Right lobe of liver (tissue), 6 donors: Measurements from ENCODE around the gene DCTPP1. TPM values are rescaled to one million over a fixed set of nuclear protein-coding genes. Genes with fewer than 3 reads are reported as not detected.
A peak's percentile ranks its signal among the peaks of the same experiment; 100 is the strongest.

Experiments
- ATAC-seq, 4 donors: fragments of 200-7000 bp; cut with Tn5 transposase; one replicate each; pipeline ENCODE4 v1.9.1; 2020; ENCODE audit warnings: mild to moderate bottlenecking in 4 of 4, moderate library complexity in 4 of 4
- DNase-seq, 3 donors: peaks; one replicate each; pipeline ENCODE4 v3.0.0-alpha.2; 2020
- H3K27ac ChIP-seq, 3 donors: fragments of 200-600 bp; one replicate each; pipeline ENCODE4 v1.8.0; 2022
- H3K27me3 ChIP-seq, 2 donors: fragments of 200-600 bp; one replicate each; pipeline ENCODE4 v1.8.0; 2022
- H3K36me3 ChIP-seq, 4 donors: fragments of 200-600 bp; sonication (generic) in 1 of 4; one replicate each; pipeline versions ENCODE4 v1.5.1 to v1.8.0; 2017 to 2022; ENCODE audit warnings: control low read depth in 1 of 4
- H3K4me1 ChIP-seq, 4 donors: fragments of 200-600 bp; sonication (generic) in 1 of 4; one replicate each; pipeline versions ENCODE4 v1.5.1 to v1.8.0; 2017 to 2022; ENCODE audit warnings: control low read depth in 1 of 4
- H3K4me3 ChIP-seq, 3 donors: fragments of 200-600 bp; one replicate each; pipeline ENCODE4 v1.8.0; 2022
- H3K9me3 ChIP-seq, 4 donors: fragments of 200-600 bp; sonication (generic) in 1 of 4; one replicate each; pipeline versions ENCODE4 v1.5.1 to v1.8.0; 2017 to 2022; ENCODE audit warnings: control low read depth in 1 of 4
- CTCF ChIP-seq, 4 donors: fragments of 200-600 bp in 3 of 4; fragments of 450-650 bp in 1 of 4; IDR thresholded peaks; one replicate each; pipeline versions ENCODE4 v1.5.1 to v1.8.0; 2016 to 2022; ENCODE audit warnings: antibody characterized with exemption in 4 of 4, mild to moderate bottlenecking in 2 of 4
- POLR2A ChIP-seq: fragments of 450-650 bp; IDR thresholded peaks from one replicate; pipeline ENCODE4 v1.6.1; 2017; ENCODE audit warnings: antibody characterized with exemption, mild to moderate bottlenecking
- WGBS: methylation state at CpG from one replicate; pipeline ENCODE4 v1.1.6; 2018; ENCODE audit warnings: low coverage, low lambda C conversion rate; ENCODE audit not compliant: insufficient coverage; ENCODE audit errors: missing lambda C conversion rate; 5-methylcytosine and 5-hydroxymethylcytosine counted together
- intact Hi-C, 2 donors: fragments of 100-400 bp; cut with DNase I; formaldehyde crosslinking; loops; one replicate each; pipeline versions ENCODE4 v1.11.2 to v1.14.1; 2022
- total RNA-seq, 6 experiments: library from RNA; depleted of rRNA in 2 of 6; stranded (reverse); fragments of >200 nt in 2 of 6; fragmentation: NEBNext Ultra II Directional in 3 of 6; extraction: Animal tissue kit (Norgen Biotek cat#: 25700) in 3 of 6; gene quantifications; one replicate each; pipeline versions ENCODE4 v1.1.0 to v1.2.4, GENCODE V29; 2016 to 2023
- donor health status: DM: no; HTN: yes; CAD: no.
- donor health status: DM: no; HTN: no; CAD: no.
- donor health status: DM: no; HTN: no; CAD: no.
- donor health status: DM: no; HTN: yes; CAD: no.
- donor health status: DM: no; HTN: yes; CAD: no.

DCTPP1 gene
- total RNA-seq, 6 experiments from 2014 or later: 10.0 to 17.9 (median 13.9) TPM

DNA sequence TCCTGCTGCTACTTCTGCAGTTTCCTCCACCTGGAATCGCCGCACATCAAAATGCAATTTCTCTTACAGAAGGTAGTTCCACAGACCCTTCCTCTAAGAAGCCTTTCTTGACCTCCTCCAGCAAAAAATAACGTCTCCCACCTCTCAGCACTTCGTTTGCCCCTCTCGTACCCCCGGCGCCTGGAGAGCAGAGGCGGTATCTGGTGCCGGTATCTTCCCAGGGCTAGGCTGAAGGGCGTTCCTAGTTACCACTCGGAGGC, 482 bp downstream of the DCTPP1 start:
- no peak for DNase-seq
- Histone ChIP-seq H3K27ac (peak overlapping the region; percentile 2 to 67 (median 30)), H3K27me3 (no peaks in the 10 kb centered on the region), H3K4me1 (peaks cover 0 to 12% (median 3%) of the 10 kb centered on the region in 4 donors), H3K4me3 (peak overlapping the region; percentile 64 to 87 (median 67)), H3K9me3 (no peaks in the 10 kb centered on the region), H3K36me3 (peaks cover 0 to 2% (median 0%) of the 10 kb centered on the region in 4 donors)
- intact Hi-C loops: loop anchor here in 1 of 2 donors (10.0 kb wide), 1 partner anchor 195 kb away; no protein-coding TSS in a partner anchor
- 0% methylated on average over 11 of the region's 11 CpGs for WGBS
- no peak for TF ChIP-seq POLR2A
- no peak for TF ChIP-seq CTCF (IDR thresholded peaks at IDR 0.05)
- ATAC-seq: peak in 1 of 4 donors; percentile 26

- Histone ChIP-seq H3K4me1 (peaks cover 0 to 12% (median 3%) of the 10 kb centered on the region in 4 donors), H3K27me3 (no peaks in the 10 kb centered on the region), H3K36me3 (peaks cover 0 to 13% (median 0%) of the 10 kb centered on the region in 4 donors), H3K4me3 (no peak overlapping the region), H3K27ac (no peak overlapping the region), H3K9me3 (no peaks in the 10 kb centered on the region)
- 88% methylated on average over 4 of the region's 4 CpGs for WGBS
- ATAC-seq (no peak), DNase-seq (no peak)
- intact Hi-C loops: loop anchor here in 1 of 2 donors (10.0 kb wide), 1 partner anchor 197 kb away; no protein-coding TSS in a partner anchor
- TF ChIP-seq CTCF (IDR thresholded peaks at IDR 0.05) (no peak), POLR2A (no peak)
Observed at GRCh38 chr16:30428055-30428454, 1.8 kb downstream of the DCTPP1 start.

DNA sequence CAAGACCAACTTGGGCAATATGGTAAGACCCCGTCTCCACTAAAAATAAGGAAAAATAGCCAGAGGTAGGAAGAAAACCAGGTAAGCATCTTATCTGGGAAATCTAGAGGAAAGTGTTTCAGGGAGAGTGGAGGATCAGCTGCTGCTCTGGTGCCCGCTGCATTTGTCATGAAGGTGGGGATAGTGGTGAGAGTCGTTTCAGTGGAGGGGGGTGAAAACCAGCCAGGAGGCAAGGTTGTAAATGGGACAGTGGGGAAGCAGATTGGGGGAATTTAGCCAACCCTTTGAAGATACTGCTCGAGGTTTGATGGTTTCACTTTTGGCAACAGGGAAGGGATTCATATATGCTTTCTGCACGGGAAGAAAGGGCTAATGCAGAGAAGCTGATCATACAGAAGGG, 8.8 kb downstream of the DCTPP1 start:
- Histone ChIP-seq H3K27me3 (no peaks in the 10 kb centered on the region), H3K4me1 (peaks cover 0 to 13% (median 0%) of the 10 kb centered on the region in 4 donors), H3K4me3 (no peak overlapping the region), H3K27ac (no peak overlapping the region), H3K36me3 (peaks cover 0 to 13% (median 0%) of the 10 kb centered on the region in 4 donors), H3K9me3 (no peaks in the 10 kb centered on the region)
- 92% methylated on average over 5 of the region's 5 CpGs for WGBS
- ATAC-seq (no peak), DNase-seq (no peak)
- TF ChIP-seq POLR2A: no peak
- no peak for TF ChIP-seq CTCF (IDR thresholded peaks at IDR 0.05)
- intact Hi-C loops: loop anchor here in 1 of 2 donors (10.0 kb wide), 1 partner anchor 204 kb away; no protein-coding TSS in a partner anchor

- ATAC-seq: no peak
- DNase-seq: no peak
- peaks cover 0 to 5% (median 0%) of the 10 kb centered on the region in 4 donors for H3K36me3 ChIP-seq
- H3K27ac ChIP-seq: peak overlapping the region; percentile 76 to 85 (median 80)
- H3K9me3 ChIP-seq: no peaks in the 10 kb centered on the region
- peaks cover 0 to 13% (median 0%) of the 10 kb centered on the region in 4 donors for H3K4me1 ChIP-seq
- WGBS: 88% methylated on average over 15 of the region's 31 CpGs
- H3K4me3 ChIP-seq: peak overlapping the region; percentile 55 to 68 (median 64)
- H3K27me3 ChIP-seq: no peaks in the 10 kb centered on the region
- TF ChIP-seq POLR2A (no peak), CTCF (IDR thresholded peaks at IDR 0.05) (no peak)
- intact Hi-C loops: no loop called here
Observed at GRCh38 chr16:30418350-30419181, 11.3 kb downstream of the DCTPP1 start.
